HT1080 (cell line): ENCODE results near the gene FER. TPM values are rescaled to one million over a fixed set of nuclear protein-coding genes. Genes with fewer than 3 reads are reported as not detected.
"Not testable (repeated sequence)": the region's sequence is repeated elsewhere in the genome, so short reads cannot be mapped to it uniquely, and the experiment has no call there.

Experiments used
- DNase-seq: peaks from one replicate; pipeline ENCODE4 v3.0.0-alpha.2; 2015; ENCODE audit warnings: low read depth
- total RNA-seq: library from RNA; depleted of rRNA; stranded (reverse); fragments of >200 nt; shearing (Covaris generic); gene quantifications from 2 replicates; pipeline ENCODE4 v1.2.3, GENCODE V29; 2014

The FER gene
- total RNA-seq, 1 experiment from 2014 or later = 25.2 TPM

DNA sequence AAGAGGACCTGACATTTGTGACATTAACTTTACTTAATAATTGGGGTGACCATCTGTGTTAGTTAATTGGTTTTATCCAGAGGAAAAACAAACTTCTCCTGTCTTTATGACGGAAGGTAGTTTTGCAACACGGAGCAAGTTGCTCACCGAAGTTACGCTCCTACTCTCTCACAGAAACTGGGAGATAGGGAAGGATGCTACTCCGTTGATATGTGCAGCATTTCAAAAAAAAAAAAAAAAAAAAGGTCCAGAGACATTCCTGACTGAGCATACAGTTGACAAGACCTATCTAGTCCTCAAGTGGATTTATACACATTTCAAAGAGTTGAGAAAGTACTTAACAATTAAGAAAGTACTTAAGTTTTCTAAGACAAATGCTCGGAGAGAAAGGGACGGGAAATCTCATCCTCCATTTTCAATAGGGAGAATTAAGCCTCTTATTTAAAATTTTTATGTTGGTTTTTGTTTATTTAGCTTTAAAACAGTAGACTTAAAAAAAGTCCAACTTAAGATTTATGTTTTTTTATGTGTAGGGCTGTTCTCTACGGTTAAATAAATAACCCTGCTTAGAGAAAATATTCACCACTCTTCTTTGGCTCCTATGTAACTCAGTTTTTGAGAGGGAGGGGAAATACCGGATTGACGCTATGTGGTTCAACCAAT is 455 bp upstream of the FER start:
- DNase-seq = no peak

DNA sequence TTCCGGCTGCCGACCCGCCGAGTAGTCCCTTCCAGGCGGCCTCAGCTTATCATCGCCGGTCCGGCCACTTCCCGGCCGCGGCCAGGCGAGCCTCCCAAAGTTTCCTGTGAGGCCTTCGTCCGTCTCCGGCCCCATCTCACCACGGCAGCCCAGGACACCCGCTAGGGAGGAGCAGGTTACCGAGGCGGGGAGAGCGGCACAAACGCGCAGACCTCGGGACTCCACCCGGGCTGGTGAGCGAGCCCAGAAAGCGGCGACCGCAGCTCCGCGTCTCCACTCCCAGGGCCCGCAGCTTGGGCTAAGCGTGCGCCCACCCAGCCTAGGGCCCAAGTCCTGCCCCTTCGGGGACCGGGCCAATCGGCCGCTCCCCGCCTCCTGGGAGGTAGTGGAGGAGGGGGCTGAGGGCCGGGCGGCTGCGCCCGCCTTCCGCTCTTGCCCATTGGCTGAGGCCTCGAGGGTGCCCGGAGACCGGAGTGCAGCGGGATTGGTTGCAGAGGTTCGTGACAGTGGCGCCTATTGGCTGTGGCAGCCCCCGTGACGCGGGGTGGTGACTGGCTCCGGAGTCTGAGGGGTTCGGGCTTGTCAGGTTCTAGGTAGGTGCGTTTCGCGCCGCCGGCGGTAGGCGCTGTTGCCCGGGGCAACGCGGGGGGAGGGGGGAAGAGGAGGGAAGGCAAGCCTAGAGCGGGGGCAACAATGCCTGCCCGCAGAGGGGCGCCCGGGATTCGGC is 867 bp downstream of the FER start:
- peak; percentile 99 for DNase-seq

DNA sequence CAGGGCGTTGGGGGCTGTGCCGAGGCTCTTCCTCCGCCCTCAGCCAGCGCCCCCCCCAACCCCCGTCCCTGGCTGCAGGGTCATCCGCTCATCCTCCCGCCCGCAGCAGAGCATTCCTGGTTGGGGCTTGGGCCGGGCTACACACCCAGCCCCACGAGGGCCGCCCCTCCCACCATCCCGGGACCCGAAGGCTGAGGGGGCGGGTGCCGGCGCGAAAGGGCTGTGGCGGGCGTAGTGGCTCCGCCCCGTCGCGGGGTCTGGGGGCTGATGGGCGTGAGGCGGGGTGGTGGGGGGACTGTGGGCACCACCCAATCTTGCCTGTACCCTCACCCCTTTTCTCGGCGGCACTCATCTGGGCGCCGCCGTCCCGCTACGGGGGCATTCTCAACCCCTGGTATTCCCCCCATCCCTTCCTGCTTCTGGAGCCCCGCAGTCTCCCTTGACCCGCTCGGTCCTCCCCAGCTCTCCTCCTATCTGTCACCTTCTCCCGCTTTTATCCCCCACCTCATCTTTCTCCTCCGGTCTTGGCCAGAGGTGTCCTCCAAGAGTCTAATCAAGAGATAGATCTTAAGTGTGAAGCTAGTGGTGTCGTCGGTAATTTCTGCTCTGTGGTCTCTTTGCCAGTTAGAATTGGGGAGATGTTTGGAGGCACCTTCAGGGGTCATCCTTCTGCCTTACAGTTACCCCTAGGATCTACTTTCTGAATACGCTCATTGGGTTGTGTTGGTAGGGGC is 1.6 kb downstream of the FER start:
- DNase-seq = peak; percentile 45

DNA sequence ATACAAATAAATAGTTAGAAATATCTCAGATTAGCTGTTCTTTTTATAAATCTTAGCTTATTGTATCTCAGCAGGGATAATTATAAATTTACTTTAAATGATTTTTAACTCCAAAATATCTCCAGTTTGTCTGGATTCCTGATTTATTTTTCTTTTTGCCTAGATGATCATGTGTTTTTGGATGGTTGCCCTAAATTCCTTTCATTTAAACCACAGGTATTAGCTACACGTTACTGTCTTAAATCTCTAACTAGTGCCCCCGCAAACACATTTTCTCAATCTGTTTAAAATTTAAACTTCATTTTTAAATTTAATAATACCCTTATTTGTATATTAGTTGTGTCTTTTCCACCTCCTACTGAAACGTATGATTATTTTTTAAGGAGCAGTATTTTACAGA is 5.6 kb downstream of the FER start:
- DNase-seq = no peak

DNA sequence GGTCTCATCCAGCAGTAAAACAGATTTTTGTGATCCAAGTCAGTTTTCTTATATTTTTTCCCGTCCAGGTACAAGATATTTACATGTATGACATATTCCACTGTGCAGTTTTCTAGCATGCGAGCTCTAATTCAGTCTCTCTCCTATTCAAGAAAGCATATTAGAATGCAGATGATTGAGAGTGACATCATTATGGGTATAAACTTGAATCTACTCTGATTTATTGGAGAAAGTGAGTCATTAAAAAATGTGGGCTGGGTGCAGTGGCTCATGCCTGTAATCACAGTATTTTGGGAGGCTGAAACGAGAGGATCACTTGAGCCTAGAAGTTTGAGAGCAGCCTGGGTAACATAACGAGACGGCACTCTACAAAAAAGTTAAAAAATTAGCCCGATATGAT is 6.2 kb downstream of the FER start:
- DNase-seq = peak; percentile 56

DNA sequence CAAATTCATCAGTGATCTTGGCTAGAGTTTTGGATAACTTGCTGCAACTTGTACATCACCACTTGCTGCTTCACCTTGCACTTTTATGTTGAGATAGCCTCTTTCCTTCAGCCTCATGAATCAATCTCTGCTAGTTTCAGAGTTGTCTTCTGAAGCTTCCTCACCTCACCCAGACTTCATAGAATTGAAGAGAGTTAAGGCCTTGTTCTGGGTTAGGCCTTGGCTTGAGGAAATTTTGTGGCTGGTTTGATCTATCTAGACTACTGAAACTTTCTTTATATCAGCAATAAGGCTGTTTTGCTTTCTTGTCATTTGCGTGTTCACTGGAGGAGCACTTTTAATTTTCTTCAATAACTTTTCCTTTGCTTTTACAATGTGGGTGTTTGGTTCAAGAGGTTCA is 12.8 kb downstream of the FER start:
- DNase-seq = no peak

DNA sequence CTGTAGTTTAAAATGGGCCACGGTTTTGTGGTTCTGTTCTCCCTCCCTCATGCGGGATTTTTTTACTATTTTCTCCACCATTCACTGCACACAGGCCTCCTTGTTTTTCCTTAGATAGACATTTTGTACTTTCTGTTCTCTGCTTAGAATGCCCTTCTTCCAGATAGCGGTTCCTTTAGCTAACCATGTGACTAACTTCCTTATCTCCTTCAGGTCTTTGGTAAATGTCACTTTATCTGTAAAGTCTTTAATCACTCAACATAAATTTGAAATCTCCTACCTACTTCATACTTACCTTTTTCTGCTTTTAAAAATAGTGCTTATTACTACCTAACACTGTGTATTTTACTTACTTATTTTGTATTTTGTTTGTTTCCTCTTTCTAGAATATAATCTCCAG is 15.0 kb downstream of the FER start:
- DNase-seq = no peak

DNA sequence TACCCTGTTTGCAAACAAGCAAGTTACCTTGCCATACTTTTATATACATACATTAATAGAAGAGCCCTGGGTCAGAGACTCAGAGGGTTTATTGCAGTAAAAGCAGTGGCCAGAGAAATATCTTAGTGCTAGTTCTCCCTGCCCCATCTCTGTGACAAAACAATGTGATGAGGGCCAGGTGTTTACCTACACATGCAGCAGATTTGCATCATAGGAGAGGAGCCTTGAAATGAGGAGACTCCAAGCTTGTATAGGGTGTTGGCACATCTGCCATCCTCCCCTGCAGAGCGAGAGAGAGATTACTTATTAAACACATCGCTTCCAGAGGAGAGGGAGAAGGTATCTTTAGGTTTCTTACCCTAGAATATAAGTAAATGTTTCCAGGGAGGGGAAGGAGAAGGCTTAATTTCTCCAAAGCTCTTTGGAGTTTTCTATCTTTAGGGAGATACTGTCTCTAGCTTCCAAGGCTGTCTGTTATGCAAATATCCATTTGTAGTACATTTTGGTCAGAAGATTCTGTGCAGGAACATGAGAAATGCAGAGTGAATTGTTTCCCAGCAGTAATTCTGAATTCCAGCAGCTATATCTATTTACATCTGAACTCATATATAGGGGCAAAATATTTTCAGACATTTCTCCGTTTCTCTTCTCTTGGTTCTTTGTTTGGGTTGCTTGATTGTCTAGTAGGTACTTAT is 15.7 kb downstream of the FER start:
- DNase-seq = no peak

DNA sequence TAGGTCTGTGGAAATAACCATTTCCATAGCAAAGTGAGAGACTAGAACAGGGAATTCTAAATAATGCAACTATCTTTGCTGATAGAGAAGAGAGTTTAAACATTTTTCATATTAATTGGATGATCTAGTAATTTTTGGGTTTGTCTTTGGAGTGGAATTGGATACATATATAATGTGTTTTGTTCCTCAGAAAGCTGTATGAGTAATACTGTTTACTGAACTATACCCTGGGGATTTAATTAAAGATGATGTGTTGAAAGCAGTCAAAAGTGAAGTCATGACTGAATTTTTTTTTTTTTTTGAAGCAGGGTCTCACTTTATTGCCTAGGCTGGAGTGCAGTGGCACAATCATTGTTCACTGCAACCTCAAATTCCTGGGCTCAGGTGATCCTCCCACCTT is 17.9 kb downstream of the FER start:
- no peak for DNase-seq

DNA sequence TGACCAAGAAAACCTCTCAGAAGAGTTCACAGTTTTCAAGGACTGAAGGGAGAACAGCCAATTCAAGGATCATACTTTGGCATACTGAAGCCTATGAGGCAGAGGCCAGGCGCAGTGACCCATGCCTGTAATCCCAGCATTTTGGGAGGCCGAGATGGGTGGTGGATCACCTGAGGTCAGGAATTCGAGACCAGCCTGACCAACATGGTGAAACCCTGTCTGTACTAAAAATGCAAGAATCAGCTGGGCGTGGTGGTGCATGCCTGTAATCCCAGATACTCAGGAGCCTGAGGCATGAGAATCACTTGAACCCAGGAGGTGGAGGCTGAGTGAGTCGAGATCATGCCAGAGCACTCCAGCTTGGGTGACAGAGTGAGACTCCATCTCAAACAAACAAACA is 19.2 kb downstream of the FER start:
- DNase-seq = not testable (repeated sequence)

DNA sequence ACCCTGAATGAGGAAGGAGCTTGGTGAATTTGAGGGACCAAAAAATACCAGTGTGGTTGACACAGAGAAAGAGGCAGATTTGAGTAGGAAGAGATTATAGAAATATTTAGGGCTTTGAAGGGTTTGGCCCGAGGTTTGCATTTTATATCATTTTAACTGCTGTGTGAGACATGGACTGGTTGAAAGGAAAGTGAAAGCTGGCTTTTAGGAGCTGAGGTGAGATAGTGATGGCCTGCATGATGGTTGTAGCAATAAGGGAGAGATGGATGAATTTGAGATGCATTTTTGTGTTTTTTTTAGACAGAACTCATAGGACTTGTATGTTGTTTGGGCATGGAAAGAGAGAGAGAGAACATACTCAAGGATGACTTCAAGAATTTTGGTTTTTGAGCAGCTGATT is 21.7 kb downstream of the FER start:
- DNase-seq = no peak

DNA sequence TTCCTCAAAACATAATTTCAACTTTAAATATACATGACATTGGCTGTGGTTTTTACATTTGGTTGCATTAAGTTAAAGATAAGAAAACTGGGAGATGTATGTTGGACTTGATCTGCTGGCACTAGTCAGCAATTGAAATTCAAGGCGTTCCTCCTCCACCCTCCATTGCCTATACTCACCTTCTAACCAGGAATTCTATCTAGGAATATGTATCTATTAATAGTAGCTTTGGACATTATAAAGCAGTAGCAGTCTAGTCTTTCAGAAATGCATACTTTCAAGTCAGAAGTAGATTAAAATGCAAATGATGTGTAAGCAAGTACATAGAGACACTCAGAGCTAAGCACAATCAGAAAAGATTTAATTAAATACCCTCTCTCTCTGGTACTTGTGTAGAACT is 24.9 kb downstream of the FER start:
- no peak for DNase-seq

DNA sequence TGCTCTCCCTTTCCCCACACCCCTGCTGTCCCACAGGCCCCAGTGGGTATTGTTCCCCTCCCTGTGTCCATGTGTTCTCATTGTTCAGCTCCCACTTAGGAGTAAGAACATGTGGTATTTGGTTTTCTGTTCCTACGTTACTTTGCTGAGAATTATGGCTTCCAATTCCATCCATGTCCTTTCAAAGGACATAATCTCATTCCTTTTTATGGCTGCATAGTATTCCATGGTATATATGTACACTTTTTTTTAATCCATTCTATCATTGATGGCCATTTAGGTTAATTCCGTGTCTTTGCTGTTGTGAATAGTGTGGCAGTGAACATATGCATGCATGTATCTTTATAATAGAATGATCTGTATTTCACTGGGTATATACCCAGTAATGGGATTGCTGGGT is 25.6 kb downstream of the FER start:
- DNase-seq = no peak

DNA sequence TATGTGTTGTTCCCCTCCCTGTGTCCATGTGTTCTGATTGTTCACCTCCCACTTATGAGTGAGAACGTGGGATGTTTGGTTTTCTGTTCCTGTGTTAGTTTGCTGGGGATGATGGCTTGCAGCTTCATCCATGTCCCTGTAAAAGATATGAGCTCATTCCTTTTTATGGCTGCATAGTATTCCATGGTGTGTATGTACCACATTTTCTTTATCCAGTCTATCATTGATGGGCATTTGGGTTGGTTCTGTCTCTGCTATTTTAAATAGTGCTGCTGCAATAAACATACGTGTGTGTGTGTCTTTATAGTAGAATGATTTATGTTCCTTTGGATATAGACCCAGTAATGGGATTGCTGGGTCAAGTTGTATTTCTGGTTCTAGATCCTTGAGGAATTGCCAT is 26.4 kb downstream of the FER start:
- not testable (repeated sequence) for DNase-seq

DNA sequence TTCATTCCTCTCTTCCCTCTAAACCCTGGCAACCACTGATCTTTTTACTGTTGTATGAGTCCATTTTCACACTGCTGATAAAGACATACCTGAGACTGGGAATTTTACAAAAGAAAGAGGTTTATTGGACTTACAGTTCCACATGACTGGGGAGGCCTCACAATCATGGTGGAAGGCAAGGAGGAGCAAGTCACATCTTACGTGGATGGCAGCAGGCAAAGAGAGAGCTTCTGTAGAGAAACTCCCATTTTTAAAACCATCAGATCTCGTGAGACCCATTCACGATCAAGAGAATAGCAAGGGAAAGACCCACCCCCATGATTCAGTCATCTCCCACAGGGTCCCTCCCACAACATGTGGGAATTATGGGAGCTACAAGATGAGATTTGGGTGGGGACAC is 29.9 kb downstream of the FER start:
- DNase-seq = not testable (repeated sequence)

DNA sequence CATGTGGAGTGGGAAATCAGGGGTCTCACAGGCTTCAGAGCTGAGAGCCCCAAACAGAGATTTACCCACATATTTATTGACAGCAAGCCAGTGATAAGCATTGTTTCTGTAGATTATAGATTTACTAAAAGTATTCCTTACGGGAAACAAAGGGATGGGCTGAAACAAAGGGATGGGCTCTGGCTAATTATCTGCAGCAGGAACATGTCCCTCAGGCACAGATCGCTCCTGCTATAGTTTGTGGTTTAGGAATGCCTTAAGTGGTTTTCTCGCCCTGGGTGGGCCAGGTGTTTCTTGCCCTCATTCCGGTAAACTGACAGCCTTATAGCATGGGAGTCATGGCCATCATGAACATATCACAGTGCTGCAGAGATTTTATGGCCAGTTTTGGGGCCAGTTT is 36.9 kb downstream of the FER start:
- not testable (repeated sequence) for DNase-seq

DNA sequence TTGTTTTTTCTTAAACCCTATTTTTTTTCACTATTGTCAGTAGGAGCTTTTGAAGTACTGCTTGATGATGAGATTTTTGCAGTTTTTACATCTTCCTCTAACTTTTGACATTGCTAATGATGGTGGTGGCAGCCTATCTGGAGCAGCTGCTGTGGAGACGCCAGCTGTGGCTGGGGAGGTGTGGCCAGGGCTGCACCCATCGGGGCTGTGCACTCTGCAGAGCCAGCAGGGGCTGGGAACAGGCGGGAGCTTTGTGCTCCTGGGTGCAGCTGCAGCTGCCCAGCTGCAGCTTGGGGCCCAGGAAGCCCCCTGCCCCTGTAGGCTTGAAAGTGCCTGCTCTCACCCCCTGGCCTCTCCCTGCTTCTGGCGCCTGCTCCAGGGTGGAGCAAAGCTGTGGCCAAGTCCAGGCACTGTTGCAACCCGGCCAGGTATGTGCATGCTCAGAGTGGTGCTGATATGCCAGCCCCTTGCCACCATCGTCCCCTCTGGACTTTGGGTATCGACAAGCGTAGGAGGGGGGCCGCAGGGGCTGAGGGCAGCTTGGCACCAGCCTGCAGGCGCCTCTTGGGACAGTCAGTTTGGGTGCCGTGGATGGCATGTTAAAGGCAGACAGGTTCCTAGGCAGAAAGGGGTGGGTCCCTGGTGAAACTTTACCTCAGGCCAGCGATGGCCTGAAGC is 39.2 kb downstream of the FER start:
- no peak for DNase-seq

DNA sequence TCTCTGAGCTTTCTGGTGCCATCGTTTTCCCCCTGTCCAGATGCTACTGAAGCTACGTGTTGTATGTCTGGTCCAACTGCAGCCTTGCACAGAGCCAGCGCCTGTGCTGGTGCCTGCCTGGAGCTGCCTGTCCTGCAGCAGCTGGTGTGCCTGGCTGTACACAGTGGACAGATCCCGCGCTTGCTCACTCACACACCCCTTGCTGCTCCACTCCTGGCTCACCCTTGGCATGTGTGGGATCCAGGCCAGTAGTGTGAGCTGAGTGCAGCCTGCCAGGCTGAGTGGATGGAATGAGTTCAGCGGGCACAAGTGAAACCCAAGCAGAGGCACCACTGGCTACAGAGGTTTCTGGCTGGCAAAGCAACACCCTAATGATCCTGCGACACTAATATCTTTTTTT is 40.4 kb downstream of the FER start:
- no peak for DNase-seq

DNA sequence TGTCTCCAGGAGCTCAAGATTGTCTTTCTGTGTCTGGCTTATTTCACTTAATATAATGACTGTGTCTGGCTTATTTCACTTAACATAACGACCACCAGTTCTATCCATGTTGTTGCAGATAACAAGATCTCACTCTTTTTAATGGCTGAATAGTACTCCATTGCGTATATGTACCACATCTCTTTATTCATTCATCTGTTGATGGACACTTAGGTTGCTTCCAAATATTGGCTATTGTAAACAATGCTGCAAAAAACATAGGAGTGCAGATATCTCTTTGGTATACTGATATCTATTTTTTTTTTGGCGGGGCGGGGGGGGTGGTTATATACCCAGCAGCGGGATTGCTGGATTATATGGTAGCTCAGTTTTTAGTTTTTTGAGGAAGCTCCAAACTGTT is 45.5 kb downstream of the FER start:
- no peak for DNase-seq

DNA sequence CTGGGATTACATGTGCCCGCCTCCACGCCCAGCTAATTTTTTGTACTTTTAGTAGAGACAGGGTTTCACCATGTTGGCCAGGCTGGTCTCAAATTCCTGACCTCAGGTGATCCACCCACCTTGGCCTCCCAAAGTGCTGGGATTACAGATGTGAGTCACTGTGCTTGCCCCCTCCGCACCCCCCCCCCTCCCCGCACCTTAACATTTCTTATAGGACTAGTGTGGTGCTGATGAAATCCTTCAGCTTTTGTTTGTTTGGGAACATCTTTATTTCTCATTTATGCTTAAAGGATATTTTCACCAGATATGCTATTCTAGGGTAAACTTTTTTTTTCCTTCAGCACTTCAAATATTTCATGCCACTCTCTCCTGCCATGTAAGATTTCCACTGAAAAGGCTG is 46.7 kb downstream of the FER start:
- DNase-seq = not testable (repeated sequence)

DNA sequence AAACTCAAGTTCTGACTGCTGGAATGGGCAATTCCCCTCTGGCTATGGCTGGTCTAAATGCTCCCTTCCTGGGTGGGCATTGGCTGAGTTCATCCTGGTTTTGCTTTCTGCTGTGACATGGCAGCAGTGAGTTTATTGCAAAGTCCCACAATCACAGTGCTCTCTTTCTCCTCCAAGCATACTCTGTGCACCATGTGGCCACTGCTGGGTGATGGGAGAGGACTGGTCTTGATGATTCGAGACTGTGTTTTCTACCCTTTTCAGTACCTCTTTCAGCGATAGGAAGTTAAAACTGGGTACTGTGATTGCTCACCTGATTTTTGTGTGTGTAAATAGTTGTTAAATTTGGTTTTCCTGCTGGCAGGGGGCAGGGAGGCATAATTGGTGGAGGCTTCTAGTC is 49.7 kb downstream of the FER start:
- DNase-seq = no peak
